Ovary (tissue), 9 donors: ENCODE results near the gene FOXO6. TPM values are rescaled to one million over a fixed set of nuclear protein-coding genes. Genes with fewer than 3 reads are reported as not detected.

Source experiments
- DNase-seq, 5 donors: peaks; one replicate each; pipeline ENCODE4 v3.0.0-alpha.2; 2019 to 2020
- H3K27ac ChIP-seq, 2 donors: fragments of 200-600 bp; one replicate each; pipeline versions ENCODE4 v1.5.1 to v1.8.0; 2019 to 2022
- H3K27me3 ChIP-seq: fragments of 200-600 bp; one replicate; pipeline ENCODE4 v1.8.0; 2022
- H3K36me3 ChIP-seq: fragments of 200-600 bp; sonication (generic); one replicate; pipeline ENCODE4 v1.5.1; 2019
- H3K4me1 ChIP-seq: one replicate; pipeline ENCODE4 v1.8.1; 2013; ENCODE audit warnings: mild to moderate bottlenecking, moderate library complexity; ENCODE audit not compliant: insufficient read depth
- H3K4me3 ChIP-seq: fragments of 200-600 bp; sonication (generic); one replicate; pipeline ENCODE4 v1.5.1; 2017
- H3K9me3 ChIP-seq, 2 donors: fragments of 200-600 bp in 1 of 2; sonication (generic) in 1 of 2; one replicate each; pipeline versions ENCODE4 v1.5.1 to v1.8.1; 2013 to 2019; ENCODE audit warnings: mild to moderate bottlenecking in 1 of 2, moderate library complexity in 1 of 2
- EP300 ChIP-seq: sonication (generic); formaldehyde crosslinking; IDR thresholded peaks from one replicate; pipeline ENCODE4 v1.6.1; 2017; ENCODE audit warnings: antibody characterized with exemption
- POLR2A ChIP-seq: fragments of 450-650 bp; IDR thresholded peaks from one replicate; pipeline ENCODE4 v1.6.1; 2017; ENCODE audit warnings: antibody characterized with exemption, mild to moderate bottlenecking, moderate library complexity
- WGBS, 3 donors: extraction: QIAGEN DNeasy Blood & Tissue Kit in 1 of 3; methylation state at CpG; one replicate each; pipeline versions ENCODE4 v1.1.5 to v1.1.7; 2013 to 2017; 5-methylcytosine and 5-hydroxymethylcytosine counted together
- intact Hi-C, 4 donors: fragments of 100-400 bp; cut with DNase I; formaldehyde crosslinking; loops; one replicate each; pipeline versions ENCODE4 v1.11.0 to v1.15.1; 2022 to 2023
- polyA plus RNA-seq, 2 donors: library from polyadenylated mRNA; stranded (reverse); fragments of 200-250 nt in 1 of 2; fragments of 350-450 nt in 1 of 2; fragmentation: Illumina TruSeq in 1 of 2; extraction: RNeasy Lipid Tissue Mini Kit (QIAGEN cat#74804) in 1 of 2; gene quantifications; one replicate each; pipeline ENCODE4 v1.2.3, GENCODE V29; 2013 to 2014
- total RNA-seq, 7 donors: library from RNA; depleted of rRNA in 2 of 7; stranded (reverse); fragments of >200 nt in 2 of 7; fragmentation: NEBNext Ultra II Directional in 3 of 7; extraction: Animal tissue kit (Norgen Biotek cat#: 25700) in 3 of 7; gene quantifications; one replicate each; pipeline versions ENCODE4 v1.1.0 to v1.2.4, GENCODE V29; 2016 to 2023
- TF ChIP-seq, protein P1 (sequence below), 3 donors: fragments of 450-650 bp in 2 of 3; fragments of 200-600 bp in 1 of 3; IDR thresholded peaks; one replicate each; pipeline versions ENCODE4 v1.5.1 to v1.8.0; 2016 to 2022; ENCODE audit warnings: antibody characterized with exemption in 3 of 3, mild to moderate bottlenecking in 1 of 3
- donor health status: DM: no; HTN: no; CAD: no; lungs with moderate emphysema.
- donor health status: DM: no; HTN: no; CAD: no.
- donor health status: Bipolar disorder and iron deficiency.
- donor health status: DM: yes; HTN: yes; CAD: no.
- donor health status: DM: no; HTN: no; CAD: no.
- donor health status: DM: yes; HTN: yes; CAD: no.

FOXO6 gene
- total and polyA plus RNA-seq, 9 donors = 0.90 to 18.9 (median 6.1) TPM

- H3K27ac ChIP-seq = no peak overlapping the region
- H3K4me1 ChIP-seq = no peaks in the 10 kb centered on the region
- intact Hi-C loops = no loop called here
- WGBS, 3 donors = 72 to 79% (median 76%) methylated on average over 6 of the region's 6 CpGs
- TF ChIP-seq, protein P1, sequence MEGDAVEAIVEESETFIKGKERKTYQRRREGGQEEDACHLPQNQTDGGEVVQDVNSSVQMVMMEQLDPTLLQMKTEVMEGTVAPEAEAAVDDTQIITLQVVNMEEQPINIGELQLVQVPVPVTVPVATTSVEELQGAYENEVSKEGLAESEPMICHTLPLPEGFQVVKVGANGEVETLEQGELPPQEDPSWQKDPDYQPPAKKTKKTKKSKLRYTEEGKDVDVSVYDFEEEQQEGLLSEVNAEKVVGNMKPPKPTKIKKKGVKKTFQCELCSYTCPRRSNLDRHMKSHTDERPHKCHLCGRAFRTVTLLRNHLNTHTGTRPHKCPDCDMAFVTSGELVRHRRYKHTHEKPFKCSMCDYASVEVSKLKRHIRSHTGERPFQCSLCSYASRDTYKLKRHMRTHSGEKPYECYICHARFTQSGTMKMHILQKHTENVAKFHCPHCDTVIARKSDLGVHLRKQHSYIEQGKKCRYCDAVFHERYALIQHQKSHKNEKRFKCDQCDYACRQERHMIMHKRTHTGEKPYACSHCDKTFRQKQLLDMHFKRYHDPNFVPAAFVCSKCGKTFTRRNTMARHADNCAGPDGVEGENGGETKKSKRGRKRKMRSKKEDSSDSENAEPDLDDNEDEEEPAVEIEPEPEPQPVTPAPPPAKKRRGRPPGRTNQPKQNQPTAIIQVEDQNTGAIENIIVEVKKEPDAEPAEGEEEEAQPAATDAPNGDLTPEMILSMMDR (IDR thresholded peaks at IDR 0.05) = no peak
- TF ChIP-seq EP300 = no peak
- TF ChIP-seq POLR2A = no peak
- H3K27me3 ChIP-seq = no peaks in the 10 kb centered on the region
- no peaks in the 10 kb centered on the region for H3K9me3 ChIP-seq
- no peaks in the 10 kb centered on the region for H3K36me3 ChIP-seq
- H3K4me3 ChIP-seq = no peak overlapping the region
- no peak for DNase-seq
These were observed 47.5 kb downstream of the FOXO6 start for GRCh38 chr1:41408691-41409090.

DNA sequence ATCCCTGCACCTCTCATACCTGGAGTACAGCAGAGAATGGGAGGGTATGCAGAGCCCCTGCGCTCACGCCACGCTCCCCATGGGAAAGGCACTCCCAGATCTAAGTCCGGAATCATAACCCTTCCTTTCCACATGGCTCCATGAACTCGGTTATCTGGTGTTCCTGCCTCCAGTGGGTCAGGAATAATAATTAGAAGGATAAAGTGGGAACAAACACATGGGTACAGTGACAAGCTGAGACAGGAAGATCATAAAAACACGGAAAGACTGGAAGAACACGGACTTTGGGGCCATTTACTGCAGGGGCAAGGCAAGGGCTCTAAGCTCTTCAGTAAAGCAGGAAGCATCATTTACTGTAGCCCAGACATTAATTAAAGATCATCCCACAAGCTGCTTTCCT lies 48.6 kb downstream of the FOXO6 start:
- H3K4me3 ChIP-seq = no peak overlapping the region
- DNase-seq = no peak
- no peaks in the 10 kb centered on the region for H3K9me3 ChIP-seq
- no peaks in the 10 kb centered on the region for H3K4me1 ChIP-seq
- no peak overlapping the region for H3K27ac ChIP-seq
- no peaks in the 10 kb centered on the region for H3K36me3 ChIP-seq
- TF ChIP-seq, protein P1 (IDR thresholded peaks at IDR 0.05) = no peak
- no peak for TF ChIP-seq POLR2A
- TF ChIP-seq EP300 = no peak
- WGBS, 3 donors = 64 to 71% (median 67%) methylated on average over 7 of the region's 7 CpGs
- H3K27me3 ChIP-seq = no peaks in the 10 kb centered on the region
- intact Hi-C loops = loop anchor here in 1 of 4 donors (5.0 kb wide), 1 partner anchor 48 kb away; the partner anchor contains the start of gene FOXO6

- TF ChIP-seq POLR2A (no peak), EP300 (no peak)
- TF ChIP-seq, protein P1 (IDR thresholded peaks at IDR 0.05) = no peak
- H3K36me3 ChIP-seq = no peaks in the 10 kb centered on the region
- H3K4me3 ChIP-seq = no peak overlapping the region
- no peak overlapping the region for H3K27ac ChIP-seq
- H3K9me3 ChIP-seq = no peaks in the 10 kb centered on the region
- H3K27me3 ChIP-seq = no peaks in the 10 kb centered on the region
- WGBS, 3 donors = 85 to 88% (median 88%) methylated on average over 3 of the region's 3 CpGs
- DNase-seq = no peak
- intact Hi-C loops = loop anchor here in 1 of 4 donors (5.0 kb wide), 1 partner anchor 48 kb away; the partner anchor contains the start of gene FOXO6
- H3K4me1 ChIP-seq = no peaks in the 10 kb centered on the region
These were observed 49.2 kb downstream of the FOXO6 start for GRCh38 chr1:41410462-41410861.

- no peaks in the 10 kb centered on the region for H3K9me3 ChIP-seq
- H3K27me3 ChIP-seq = no peaks in the 10 kb centered on the region
- no peak for DNase-seq
- H3K4me1 ChIP-seq = no peaks in the 10 kb centered on the region
- H3K27ac ChIP-seq = no peak overlapping the region
- no peaks in the 10 kb centered on the region for H3K36me3 ChIP-seq
- no peak for TF ChIP-seq EP300
- no peak for TF ChIP-seq POLR2A
- TF ChIP-seq, protein P1 (IDR thresholded peaks at IDR 0.05) = no peak
- intact Hi-C loops = loop anchor here in 1 of 4 donors (5.0 kb wide), 1 partner anchor 49 kb away; the partner anchor contains the start of gene FOXO6
- H3K4me3 ChIP-seq = no peak overlapping the region
- 93 to 98% (median 93%) methylated on average over 3 of the region's 3 CpGs for WGBS, 3 donors
These were observed 50.0 kb downstream of the FOXO6 start for GRCh38 chr1:41411229-41411628.
